GM21528 (cell line): ENCODE data around the gene FRMD5.

Experiments
- ATAC-seq: cut with Tn5 transposase; IDR thresholded peaks from one replicate; pipeline ENCODE4 v1.9.1; 2021; ENCODE audit warnings: mild to moderate bottlenecking, moderate library complexity; ENCODE audit not compliant: unreplicated experiment, low FRiP score

Gene FRMD5

DNA sequence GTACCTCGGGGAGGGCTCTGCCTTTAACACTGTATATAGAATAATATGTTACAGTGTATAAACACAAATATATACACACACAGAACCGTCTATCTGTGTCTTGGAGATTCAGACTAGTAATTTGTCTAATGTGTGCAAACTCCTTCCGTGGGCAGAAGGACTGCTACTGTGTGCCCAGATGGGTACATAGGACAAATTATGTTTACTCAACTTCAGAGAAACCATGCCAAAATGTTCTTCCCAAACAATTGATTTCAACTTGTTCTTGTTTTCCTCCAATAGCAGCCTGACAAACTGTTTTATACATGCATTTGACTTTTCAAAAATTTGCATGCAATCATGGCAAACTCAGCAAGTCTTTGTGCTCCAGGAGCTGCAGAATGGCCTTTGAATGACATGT, 97.5 kb downstream of the FRMD5 start:
- no peak for ATAC-seq

DNA sequence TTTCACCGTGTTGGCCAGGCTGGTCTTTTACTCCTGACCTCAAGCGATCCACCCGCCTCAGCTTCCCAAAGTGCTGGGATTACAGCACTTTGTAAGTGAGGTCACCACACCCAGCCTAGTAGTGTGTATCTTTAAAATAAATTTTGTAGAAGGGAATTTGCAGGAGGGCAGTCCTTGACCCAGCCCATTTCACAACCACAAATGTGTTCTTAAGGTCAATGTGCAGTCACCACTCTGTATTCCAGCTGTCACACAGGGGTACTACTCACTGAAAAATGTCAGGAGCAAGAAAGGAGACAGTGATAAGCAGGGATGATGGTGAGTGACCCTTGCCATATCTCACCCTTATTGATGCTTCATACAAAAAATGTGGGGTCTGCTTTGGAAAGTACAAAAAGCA, 98.5 kb downstream of the FRMD5 start:
- no peak for ATAC-seq

DNA sequence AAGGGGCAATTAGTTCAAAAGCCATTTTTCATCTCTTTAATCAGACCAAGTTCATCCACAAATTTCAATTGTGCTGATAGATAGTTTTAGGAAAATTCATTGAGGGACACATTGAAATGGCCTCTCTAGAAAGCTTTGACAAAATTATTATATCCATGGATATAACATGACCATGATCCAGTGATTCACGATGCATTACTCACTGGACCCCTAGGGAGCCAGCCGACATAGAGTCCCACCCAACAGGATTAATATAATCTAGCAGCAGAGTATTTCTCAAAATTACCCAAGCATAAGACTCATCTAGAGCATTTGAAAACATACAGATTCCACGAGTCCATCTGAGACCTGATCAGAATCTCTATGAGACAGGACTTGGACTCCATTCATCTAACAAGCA, 100.3 kb downstream of the FRMD5 start:
- ATAC-seq: no peak

DNA sequence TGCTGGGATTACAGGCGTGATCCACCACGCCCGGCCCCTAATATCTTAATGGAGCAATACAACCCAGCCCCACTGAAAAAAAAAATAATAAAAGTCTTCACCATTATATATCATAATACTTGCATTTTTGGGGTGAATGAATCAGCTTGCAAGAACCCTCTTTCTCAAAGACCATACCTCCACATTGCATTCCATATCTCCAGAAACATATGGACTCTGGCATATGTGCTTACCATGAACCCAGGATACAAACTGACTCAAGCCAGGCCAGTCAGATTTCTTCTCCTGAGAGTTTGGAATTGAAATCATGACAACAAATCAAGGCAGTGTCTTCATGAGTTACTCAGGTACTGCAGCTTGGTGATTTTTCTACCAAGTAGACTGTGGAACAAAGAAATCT, 101.2 kb downstream of the FRMD5 start:
- no peak for ATAC-seq

DNA sequence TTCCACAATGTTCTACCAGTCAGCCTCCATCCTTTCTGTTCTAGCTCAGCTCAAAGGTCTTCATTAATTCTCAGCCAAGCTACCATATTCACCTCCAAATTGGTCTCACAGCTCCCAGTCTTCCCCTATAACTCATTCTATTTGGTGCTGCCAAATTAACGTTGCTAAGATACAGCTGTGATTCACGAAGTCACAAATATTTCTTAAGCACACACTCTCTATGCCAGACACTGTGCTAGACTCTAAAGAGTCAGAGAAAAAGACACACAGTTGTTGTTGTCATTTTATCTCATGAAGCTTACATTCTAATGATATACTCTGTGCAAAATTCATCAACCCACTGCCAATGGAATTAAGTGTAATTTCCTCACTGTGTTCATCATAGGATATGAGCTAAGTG, 102.8 kb downstream of the FRMD5 start:
- ATAC-seq: no peak

DNA sequence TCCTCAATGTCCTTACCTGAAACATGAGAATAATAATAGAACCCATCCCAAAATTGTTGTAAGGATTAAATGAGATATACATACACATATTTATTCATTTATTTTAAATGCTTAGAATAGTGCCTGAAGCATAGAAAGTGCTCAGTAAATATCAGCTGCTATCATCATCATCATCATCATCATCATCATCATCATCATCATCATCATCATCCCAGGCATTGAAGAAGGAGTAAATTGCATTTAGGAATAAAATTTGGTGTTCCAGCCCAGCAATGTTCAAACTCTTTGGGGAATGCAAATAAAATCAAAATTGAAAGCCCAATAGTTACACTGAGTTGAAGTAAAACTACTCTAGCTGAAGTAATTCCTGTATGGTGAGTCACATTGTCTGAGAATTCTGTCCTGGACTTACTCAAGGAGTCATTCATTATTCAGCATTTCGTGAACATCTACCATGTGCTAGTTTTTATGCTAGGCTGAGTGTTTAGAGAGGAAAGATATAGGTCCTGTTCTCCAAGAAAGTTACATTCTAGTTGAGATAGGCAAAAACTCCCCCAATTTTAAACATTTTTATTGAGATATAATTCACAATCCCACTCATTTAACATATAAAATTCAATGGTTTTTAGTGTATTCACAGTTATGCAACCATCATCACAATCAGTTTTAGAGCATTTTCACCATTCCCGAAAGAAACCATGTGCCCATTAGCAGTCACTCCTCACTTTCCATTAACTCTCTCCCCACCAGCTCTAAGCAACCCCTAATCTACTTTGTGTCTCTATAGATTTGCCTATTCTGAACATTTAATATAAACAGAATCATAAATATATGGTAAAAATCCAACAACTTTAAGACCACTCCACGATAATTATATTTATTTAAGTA, 107.2 kb downstream of the FRMD5 start:
- ATAC-seq: no peak

DNA sequence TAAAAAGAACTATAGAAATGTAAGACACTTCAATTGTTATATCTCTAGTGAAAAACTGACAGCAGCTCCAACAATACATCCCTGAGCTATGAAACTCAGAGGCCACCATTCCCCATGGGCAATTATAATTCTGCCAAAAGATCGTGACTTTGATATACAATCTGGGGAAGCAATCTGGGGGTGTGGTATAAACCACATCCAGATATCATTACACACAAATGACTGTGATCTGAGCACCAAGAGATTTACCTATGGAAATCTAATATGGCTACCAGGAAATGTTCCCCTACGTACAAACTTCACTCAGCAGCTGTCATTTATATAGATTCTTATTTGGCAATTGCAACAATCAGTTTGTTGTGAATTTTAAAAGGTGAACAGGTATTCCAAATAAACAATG, 110.3 kb downstream of the FRMD5 start:
- ATAC-seq: no peak

DNA sequence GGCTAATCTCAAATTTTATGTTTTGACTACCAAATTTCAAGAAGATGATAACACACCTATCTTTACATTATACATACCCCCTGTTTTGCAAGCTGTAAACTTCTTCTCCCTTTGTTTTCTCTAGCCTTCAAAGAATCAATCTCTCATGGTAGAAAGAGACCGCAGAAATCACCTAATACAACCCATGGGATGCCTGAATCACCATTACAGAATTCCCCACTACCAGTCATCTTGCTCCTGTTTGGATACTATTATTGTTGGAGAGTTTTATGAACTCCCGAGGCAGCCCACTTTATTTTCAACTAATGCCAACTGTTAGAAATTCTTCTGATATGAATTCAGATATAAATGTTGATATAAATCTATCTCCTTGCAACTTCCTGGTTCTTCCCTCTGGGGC, 110.9 kb downstream of the FRMD5 start:
- no peak for ATAC-seq

DNA sequence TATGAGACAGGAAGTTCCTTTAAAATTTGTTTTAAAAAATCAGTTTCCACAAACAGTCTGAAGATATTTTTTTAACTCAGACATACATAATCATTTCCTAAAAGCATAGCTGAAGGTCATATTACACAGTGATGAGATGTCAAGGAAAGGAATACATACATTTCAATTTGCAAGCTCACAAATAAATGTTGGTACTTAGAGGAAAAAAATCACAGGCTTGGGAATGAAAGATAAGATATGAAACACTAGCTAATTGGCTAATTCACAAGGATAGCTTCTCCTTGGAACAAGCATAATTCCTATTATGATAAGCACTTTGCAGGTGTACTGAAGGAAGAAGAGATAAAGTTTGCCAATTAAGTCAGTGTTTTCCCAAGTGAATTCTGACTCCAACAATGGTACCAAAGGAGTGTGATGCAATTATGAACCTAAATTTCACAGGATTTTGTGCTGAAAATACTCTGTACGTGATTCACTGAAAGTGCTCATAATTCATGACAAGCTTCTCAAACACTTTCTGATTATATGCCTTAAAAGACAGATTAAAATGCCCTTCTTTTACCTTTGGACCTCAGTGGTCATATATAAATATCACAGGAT, 112.4 kb downstream of the FRMD5 start:
- ATAC-seq: no peak

DNA sequence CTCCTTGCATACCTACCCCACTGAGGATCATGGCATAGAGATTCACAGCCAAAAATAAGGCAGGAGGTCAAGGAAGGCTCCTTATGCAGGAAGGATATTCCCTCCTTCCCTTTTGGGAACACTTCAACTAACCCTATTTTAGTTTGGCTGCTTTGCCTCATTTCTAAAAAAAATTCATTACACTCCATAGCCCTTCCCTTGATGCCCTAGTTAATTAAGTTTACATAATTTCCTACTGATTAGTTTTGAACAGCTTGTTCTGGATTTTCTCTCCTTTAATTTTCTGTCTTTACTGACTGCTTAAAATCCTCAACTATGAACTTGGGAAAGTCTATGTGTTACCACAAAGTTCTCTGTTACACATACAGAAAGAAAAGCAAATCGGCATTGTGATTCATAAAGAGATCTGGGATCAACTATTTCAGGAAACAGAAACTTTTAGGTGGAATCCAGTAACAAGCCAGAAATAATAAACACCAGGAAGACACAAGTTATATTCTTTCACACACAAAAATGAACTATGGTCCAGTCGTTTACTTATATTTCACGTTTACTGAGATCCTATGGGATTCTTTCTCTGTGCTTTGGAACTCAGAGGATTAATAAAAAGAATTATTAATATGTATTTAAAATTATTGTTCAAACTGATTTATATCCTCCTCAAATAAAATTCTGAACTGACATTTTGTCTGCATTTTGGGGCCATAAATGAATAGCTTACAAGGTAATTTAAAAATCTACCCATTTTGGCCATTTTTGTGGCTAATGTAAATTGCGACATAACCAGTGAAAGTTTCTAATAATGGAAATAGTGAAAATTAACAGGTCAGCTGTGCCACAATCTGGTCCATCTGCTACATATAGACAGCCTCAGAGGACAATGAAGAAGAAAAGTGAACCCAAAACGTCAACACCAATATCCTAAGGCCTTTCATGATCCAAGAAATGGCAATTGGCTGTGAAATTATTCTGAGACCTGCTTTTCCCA, 113.8 kb downstream of the FRMD5 start:
- ATAC-seq: no peak

DNA sequence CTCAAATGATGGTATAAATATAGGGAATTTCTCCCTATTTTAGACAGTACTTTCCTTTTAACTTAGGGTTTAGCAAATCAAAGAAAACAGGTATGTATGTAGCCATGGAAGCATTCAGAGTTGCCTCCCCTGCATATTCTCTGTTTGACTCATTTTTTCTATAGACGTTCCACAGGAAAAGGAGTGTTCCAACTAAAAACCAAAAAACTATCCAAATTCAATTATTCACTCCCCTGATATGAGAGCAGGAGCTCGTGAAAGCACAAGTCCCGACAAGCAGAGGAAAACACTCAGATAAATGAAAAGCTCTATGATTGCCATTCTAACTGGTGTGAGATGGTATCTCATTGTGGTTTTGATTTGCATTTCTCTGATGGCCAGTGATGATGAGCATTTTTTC, 119.5 kb downstream of the FRMD5 start:
- no peak for ATAC-seq

DNA sequence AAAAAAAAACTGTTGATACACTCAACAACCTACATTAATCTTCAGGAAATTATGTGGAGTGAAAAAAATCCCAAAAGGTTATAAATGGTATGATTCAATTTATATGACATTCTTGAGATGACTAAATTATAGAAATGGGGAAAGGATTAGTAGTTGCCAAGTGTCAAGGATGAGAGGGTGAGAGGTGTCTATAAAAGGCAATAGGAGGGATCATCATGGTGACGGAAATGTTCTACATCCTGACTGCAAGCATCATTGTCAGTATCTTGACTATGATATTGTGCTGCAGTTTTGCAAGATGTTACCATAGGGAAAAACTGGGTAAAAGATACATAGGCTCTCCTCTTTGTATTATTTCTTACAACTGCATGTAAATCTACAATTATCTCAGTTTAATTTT, 125.6 kb downstream of the FRMD5 start:
- ATAC-seq: no peak

DNA sequence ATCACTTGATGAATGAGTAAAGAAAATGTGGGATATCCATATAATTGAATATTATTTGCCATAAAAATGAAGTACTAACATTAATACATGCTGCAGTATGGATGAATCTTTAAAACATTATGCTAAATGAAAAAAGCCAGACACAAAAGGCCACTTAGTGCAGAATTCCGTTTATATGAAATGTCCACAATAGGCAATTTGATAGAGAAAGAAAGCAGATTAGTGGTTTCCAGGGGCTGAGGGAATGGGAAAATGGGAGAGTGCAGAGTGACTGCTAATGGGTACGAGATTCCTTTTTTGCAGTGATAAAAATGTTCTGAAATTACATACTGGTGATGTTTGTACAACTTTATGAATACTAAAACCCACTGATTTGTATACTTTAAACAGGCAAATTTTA, 126.7 kb downstream of the FRMD5 start:
- ATAC-seq: no peak

DNA sequence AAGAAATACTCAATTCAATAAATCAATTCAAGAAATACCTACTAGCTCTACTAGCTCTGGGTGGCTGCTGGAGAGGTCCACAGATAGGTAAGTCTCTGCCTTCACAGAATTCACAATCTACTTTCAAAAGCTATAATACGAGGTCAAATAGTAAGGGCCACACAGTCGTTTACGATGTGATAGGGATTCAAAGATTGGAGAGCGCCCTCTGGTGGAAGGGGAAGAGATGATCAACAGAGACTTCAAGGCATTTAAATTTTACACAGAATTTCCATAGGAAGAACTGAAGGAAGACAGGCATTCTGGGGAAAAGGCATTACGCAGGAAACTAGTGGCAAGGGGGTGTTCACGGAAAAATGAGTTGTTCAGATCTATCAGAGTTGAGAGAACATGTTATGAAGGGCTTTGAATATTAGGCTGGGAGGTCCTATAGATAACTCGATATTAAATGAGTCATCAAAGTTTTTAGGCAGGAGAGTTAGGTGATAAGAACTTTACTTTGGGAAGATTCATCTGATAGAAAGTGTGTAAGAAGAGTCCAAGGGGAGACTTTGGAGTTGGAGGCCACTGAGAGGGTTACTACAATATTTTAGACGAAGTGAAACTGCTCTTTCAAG, 128.8 kb downstream of the FRMD5 start:
- no peak for ATAC-seq

DNA sequence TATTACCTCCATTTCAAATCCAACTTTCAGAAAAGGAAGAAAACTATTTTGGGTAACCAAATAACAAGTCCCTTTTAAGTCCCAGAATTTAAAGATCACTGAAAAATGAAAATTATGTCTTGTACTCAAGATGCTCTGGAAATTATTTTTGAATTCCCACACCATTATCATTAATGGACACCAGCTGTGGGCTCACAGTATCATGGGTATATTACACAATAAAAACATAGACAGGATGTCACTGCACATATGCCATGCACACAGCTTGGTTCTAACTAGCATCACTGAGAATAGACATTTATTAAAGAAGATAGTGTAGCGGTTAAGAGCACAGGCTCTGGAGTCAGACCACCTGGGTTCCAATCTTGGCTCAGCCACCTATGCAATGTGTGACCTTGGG, 130.4 kb downstream of the FRMD5 start:
- no peak for ATAC-seq

DNA sequence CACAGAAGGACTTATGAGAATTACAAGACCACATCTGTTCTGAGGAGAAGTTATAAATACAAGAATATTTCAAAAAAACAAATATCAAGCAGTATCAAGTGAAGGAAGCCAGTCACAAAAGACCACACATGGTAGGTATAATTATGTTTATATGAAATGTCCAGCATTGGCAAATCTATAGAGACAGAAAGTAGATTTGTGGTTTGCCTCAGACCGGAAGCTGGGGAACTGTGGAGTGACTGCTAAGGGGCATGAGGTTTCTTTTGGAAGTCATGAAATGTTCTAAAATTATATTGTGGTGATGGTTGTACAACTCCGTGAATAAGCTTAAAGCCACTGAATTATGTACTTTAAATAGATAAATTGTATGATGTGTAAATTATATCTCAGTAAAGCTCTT, 136.9 kb downstream of the FRMD5 start:
- ATAC-seq: no peak

DNA sequence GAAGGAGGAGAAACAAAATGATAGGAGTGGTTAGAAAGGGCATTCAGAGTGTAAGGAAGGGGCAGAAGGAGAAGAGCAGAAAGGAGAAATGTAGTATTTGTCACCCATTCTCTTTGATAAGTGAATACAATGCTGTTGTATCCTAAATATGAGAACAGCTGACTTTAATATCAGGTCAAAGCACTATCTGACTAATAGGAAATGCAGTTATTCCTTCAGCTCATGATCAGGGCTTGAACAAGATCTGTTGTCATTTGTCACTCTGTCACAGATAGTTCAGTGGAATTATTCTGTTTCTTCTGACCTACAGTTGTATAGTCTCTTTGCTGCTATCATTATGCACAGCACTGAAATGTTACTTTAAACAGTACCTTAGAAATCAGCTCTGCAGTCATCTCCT, 149.4 kb downstream of the FRMD5 start:
- no peak for ATAC-seq

DNA sequence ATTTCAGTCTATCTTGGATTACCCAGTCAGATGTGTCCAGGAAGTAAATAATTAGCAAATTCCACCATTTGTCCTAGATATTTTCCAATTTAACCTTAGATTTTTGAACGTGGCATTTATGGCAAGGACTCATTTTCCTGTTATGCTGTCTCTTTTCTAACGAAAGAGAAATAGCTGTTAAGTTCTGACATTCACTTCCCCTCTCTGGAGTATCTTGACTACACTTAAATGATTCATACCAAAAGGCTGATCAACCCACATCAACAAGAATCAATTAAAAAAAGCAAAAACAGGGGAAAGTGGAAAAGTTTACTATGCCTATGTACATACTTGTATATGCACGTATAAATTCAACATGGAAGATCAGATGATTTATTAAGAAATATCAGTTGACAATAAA, 149.9 kb downstream of the FRMD5 start:
- no peak for ATAC-seq

DNA sequence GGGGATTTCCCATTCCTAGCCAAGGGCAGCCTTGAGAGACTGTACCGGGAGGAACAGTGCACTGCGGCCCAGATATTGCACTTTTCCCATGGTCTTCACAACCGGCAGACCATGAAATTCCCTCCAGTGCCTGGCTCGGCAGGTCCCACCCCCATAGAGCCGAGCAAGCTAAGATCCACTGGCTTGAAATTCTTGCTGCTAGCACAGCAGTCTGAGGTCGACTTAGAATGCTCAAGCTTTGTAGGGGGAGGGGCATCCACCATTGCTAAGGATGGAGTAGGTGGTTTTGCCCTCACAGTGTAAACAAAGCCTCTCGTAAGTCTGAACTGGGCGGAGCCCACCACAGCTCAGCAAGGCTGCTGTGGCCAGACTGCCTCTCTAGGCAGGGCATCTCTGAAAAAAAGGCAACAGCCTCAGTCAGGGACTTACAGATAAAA, 156.3 kb downstream of the FRMD5 start:
- ATAC-seq: no peak

DNA sequence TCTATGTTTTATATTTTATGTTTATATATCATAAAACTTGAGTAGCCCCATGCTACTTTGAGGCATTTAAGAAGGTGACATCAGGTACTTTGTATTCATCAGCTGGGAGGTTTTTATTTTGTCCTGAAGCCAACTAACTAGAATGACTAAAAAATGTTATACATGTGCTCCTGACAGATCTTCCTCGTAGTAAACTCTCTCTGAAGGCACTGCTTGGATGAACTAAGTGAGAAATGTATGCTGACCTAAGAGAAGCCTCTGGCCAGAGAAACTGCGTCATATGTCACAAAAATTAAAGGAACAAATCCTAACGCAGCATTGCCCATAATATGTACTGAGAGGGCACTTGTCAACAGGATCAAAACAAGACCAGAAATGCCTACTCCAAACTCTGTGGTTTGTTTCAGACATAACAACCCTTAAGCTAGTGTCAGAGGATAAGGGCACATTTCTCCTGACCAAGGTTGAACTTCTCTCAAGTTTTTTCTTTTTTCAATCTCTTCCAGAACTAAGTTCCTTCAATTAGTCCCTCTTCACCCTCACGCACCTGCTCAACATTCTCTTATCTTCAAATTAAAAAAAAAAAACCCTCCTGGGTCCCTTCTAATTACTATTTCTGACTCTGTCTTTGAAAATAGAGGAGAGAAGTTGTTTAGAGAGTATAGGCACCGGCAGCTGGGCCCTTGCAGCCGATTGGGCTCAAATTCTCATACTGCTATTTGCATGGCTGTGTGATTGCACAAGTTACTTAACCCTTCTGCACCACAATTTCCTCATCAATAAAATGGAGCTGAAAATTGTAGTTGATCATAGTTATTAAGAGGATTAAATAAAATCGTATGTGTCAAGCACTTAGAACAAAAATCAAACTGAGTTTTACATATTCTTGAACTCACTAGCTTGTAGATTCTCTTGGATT, 159.0 kb downstream of the FRMD5 start:
- no peak for ATAC-seq
